B cell (primary cell): Measurements from ENCODE around the gene ITSN1. TPM values are rescaled to one million over a fixed set of nuclear protein-coding genes. Genes with fewer than 3 reads are reported as not detected.

Source experiments
- ATAC-seq: fragments of 200-7000 bp; cut with Tn5 transposase; one replicate; pipeline ENCODE4 v1.10.0; 2021; ENCODE audit warnings: low read depth, mild to moderate bottlenecking, moderate number of reproducible peaks, moderate library complexity
- CTCF ChIA-PET: fragments of 350-600 bp; sonication (Branson Sonifier 250); formaldehyde crosslinking; loops from one replicate; lab custom pipeline; 2021; ENCODE audit warnings: antibody characterized with exemption, inconsistent platforms; lab: Charles Lee
- POLR2A ChIA-PET: fragments of 350-600 bp; sonication (Branson Sonifier 250); formaldehyde crosslinking; loops from one replicate; lab custom pipeline; 2021; ENCODE audit warnings: antibody characterized with exemption; lab: Charles Lee
- DNase-seq: peaks from one replicate; pipeline ENCODE4 v3.0.0; 2013
- H2AFZ ChIP-seq: 2 replicates; pipeline ENCODE4 v1.6.1; 2012; ENCODE audit warnings: mild to moderate bottlenecking, low read depth, low read length; ENCODE audit not compliant: insufficient read depth, poor library complexity, severe bottlenecking
- H3K27ac ChIP-seq, 2 donors: 1 replicate in 1 of 2; 2 replicates in 1 of 2; pipeline ENCODE4 v1.5.1; 2012 to 2013; ENCODE audit warnings: low read length in 2 of 2, mild to moderate bottlenecking in 2 of 2, moderate library complexity in 1 of 2
- H3K27me3 ChIP-seq, 4 experiments: fragments of 200-600 bp in 1 of 4; sonication (generic) in 1 of 4; replicated peaks in 1 of 4; 1 replicate in 2 of 4; 2 replicates in 2 of 4; pipeline versions ENCODE4 v1.6.1 to v1.7.0; 2013 to 2016; ENCODE audit warnings: low read length in 3 of 4, mild to moderate bottlenecking in 2 of 4, mixed read lengths in 1 of 4, moderate library complexity in 1 of 4; ENCODE audit not compliant: insufficient read depth in 4 of 4, control insufficient read depth in 3 of 4; ENCODE audit errors: control extremely low read depth in 1 of 4
- H3K36me3 ChIP-seq, 2 experiments: replicated peaks in 1 of 2; 1 replicate in 1 of 2; 2 replicates in 1 of 2; pipeline versions ENCODE4 v1.6.1 to v1.7.1; 2013; ENCODE audit warnings: low read length in 1 of 2; ENCODE audit not compliant: insufficient read depth in 2 of 2, control insufficient read depth in 1 of 2; ENCODE audit errors: control extremely low read depth in 1 of 2, extremely low read depth in 1 of 2
- H3K4me1 ChIP-seq, 2 donors: fragments of 200-600 bp in 1 of 2; sonication (generic) in 1 of 2; 1 replicate in 1 of 2; 2 replicates in 1 of 2; pipeline versions ENCODE4 v1.5.1 to v1.6.1; 2013 to 2017; ENCODE audit warnings: low read length in 2 of 2; ENCODE audit not compliant: control insufficient read depth in 2 of 2, insufficient read depth in 2 of 2
- H3K4me2 ChIP-seq: replicated peaks from 2 replicates; pipeline ENCODE3; 2012; ENCODE audit warnings: mild to moderate bottlenecking, low read depth, low read length; ENCODE audit not compliant: poor library complexity, severe bottlenecking
- H3K4me3 ChIP-seq, 5 experiments: fragments of 200-600 bp in 1 of 5; sonication (generic) in 1 of 5; 1 replicate in 3 of 5; 2 replicates in 2 of 5; pipeline versions ENCODE4 v1.5.1 to v1.7.0; 2011 to 2016; ENCODE audit warnings: low read length in 4 of 5, mild to moderate bottlenecking in 4 of 5, low read depth in 2 of 5, control low read depth in 1 of 5, moderate library complexity in 1 of 5; ENCODE audit not compliant: insufficient read depth in 1 of 5; ENCODE audit errors: control extremely low read depth in 1 of 5, extremely low read depth in 1 of 5
- H3K79me2 ChIP-seq: fragments of 200-600 bp; sonication (generic); one replicate; pipeline ENCODE4 v1.6.0; 2016; ENCODE audit warnings: low read length; ENCODE audit not compliant: control insufficient read depth, insufficient read depth
- H3K9ac ChIP-seq: fragments of 200-600 bp; sonication (generic); 2 replicates; pipeline ENCODE4 v1.6.1; 2017; ENCODE audit warnings: mild to moderate bottlenecking, low read length, moderate library complexity
- H3K9me3 ChIP-seq, 3 donors: one replicate each; pipeline versions ENCODE4 v1.6.1 to v1.7.1; 2013; ENCODE audit warnings: low read length in 2 of 3; ENCODE audit not compliant: control insufficient read depth in 2 of 3, insufficient read depth in 1 of 3; ENCODE audit errors: control extremely low read depth in 1 of 3
- H4K20me1 ChIP-seq: 2 replicates; pipeline ENCODE4 v1.6.0; 2012; ENCODE audit warnings: mild to moderate bottlenecking, low read length; ENCODE audit not compliant: insufficient read depth, control insufficient read depth, poor library complexity, severe bottlenecking
- H3K27ac Mint-ChIP-seq: one replicate; pipeline ENCODE4 v1.8.0; 2021; ENCODE audit warnings: mixed read lengths
- H3K27me3 Mint-ChIP-seq: one replicate; pipeline ENCODE4 v1.8.0; 2021; ENCODE audit warnings: mixed read lengths
- H3K4me1 Mint-ChIP-seq: one replicate; pipeline ENCODE4 v1.8.0; 2021; ENCODE audit warnings: mixed read lengths
- H3K4me3 Mint-ChIP-seq: one replicate; pipeline ENCODE4 v1.8.0; 2021; ENCODE audit warnings: mixed read lengths
- H3K9me3 Mint-ChIP-seq: one replicate; pipeline ENCODE4 v1.8.0; 2022; ENCODE audit warnings: mixed read lengths; ENCODE audit not compliant: insufficient read depth
- CTCF ChIP-seq: fragments of 200-600 bp; IDR thresholded peaks from one replicate; pipeline ENCODE4 v1.8.0; 2022; ENCODE audit warnings: antibody characterized with exemption, mild to moderate bottlenecking
- EZH2 ChIP-seq: IDR thresholded peaks from 2 replicates; pipeline ENCODE4 v1.6.1; 2012; ENCODE audit warnings: borderline replicate concordance, low read depth, mild to moderate bottlenecking, moderate library complexity, low read length; ENCODE audit not compliant: insufficient read depth, poor library complexity, severe bottlenecking
- WGBS: methylation state at CpG from one replicate; pipeline ENCODE4 v1.1.5; 2013; ENCODE audit warnings: missing lambda C conversion rate; ENCODE audit not compliant: insufficient coverage; 5-methylcytosine and 5-hydroxymethylcytosine counted together
- intact Hi-C: fragments of 100-400 bp; cut with micrococcal nuclease; formaldehyde crosslinking; loops from one replicate; pipeline ENCODE4 v1.10.0; 2022
- polyA plus RNA-seq: library from polyadenylated mRNA; depleted of rRNA; stranded (reverse); fragments of >200 nt; gene quantifications from 2 replicates; pipeline ENCODE4 v1.2.3, GENCODE V29; 2012
- total RNA-seq, 2 donors: library from RNA; stranded (reverse); fragments of 120-200 nt in 1 of 2; gene quantifications; 1 replicate in 1 of 2; 2 replicates in 1 of 2; pipeline versions ENCODE4 v1.2.3 to v1.2.4, GENCODE V29; 2013 to 2022

ITSN1 gene
- total and polyA plus RNA-seq, 2 donors (not counting 1 experiment from before 2014, with no cell fraction given), result 0.31 to 2.4 TPM

GRCh38 chr21:33664135-33664534, 21.8 kb downstream of the ITSN1 start:
- H3K4me3 Mint-ChIP-seq, result no peak overlapping the region
- ATAC-seq, result no peak
- intact Hi-C loops, result no loop called here
- no peak overlapping the region for H3K4me2 ChIP-seq
- H2AFZ ChIP-seq, result no peak overlapping the region
- peaks cover 22% of the 10 kb centered on the region for H3K27me3 Mint-ChIP-seq
- H4K20me1 ChIP-seq, result no peaks in the 10 kb centered on the region
- H3K27ac ChIP-seq, result no peak overlapping the region
- H3K36me3 ChIP-seq, result no peaks in the 10 kb centered on the region
- H3K4me1 Mint-ChIP-seq, result no peaks in the 10 kb centered on the region
- H3K79me2 ChIP-seq, result no peaks in the 10 kb centered on the region
- no peak for TF ChIP-seq EZH2
- TF ChIP-seq CTCF, result no peak
- no peak overlapping the region for H3K4me3 ChIP-seq
- no peak overlapping the region for H3K27ac Mint-ChIP-seq
- no peaks in the 10 kb centered on the region for H3K9me3 ChIP-seq
- H3K27me3 ChIP-seq, result no peaks in the 10 kb centered on the region
- POLR2A ChIA-PET, result no interaction called here
- WGBS, result 96% methylated on average over 2 of the region's 3 CpGs
- no peaks in the 10 kb centered on the region for H3K9me3 Mint-ChIP-seq
- DNase-seq, result no peak
- CTCF ChIA-PET, result no interaction called here
- H3K9ac ChIP-seq, result no peak overlapping the region
- H3K4me1 ChIP-seq, result no peaks in the 10 kb centered on the region

- Histone ChIP-seq H3K4me1 (no peaks in the 10 kb centered on the region), H3K27ac (no peak overlapping the region), H4K20me1 (no peaks in the 10 kb centered on the region), H3K9ac (no peak overlapping the region), H3K36me3 (no peaks in the 10 kb centered on the region), H3K9me3 (no peaks in the 10 kb centered on the region), H3K79me2 (no peaks in the 10 kb centered on the region), H3K4me3 (no peak overlapping the region), H3K4me2 (no peak overlapping the region), H3K27me3 (no peaks in the 10 kb centered on the region), H2AFZ (no peak overlapping the region)
- H3K4me1 Mint-ChIP-seq, result no peaks in the 10 kb centered on the region
- CTCF ChIA-PET, result interaction anchor here (1.1 kb wide), 1 partner anchor 12 kb away, joined by 3 read pairs; no protein-coding TSS in a partner anchor
- POLR2A ChIA-PET, result no interaction called here
- intact Hi-C loops, result no loop called here
- H3K27ac Mint-ChIP-seq, result no peak overlapping the region
- DNase-seq (no peak), ATAC-seq (no peak)
- no peaks in the 10 kb centered on the region for H3K9me3 Mint-ChIP-seq
- TF ChIP-seq EZH2 (no peak), CTCF (no peak)
- peaks cover 14% of the 10 kb centered on the region for H3K27me3 Mint-ChIP-seq
- WGBS, result no CpG with 5 or more reads among the region's 2 CpGs
- no peak overlapping the region for H3K4me3 Mint-ChIP-seq
Measured at GRCh38 chr21:33666153-33666552, 23.9 kb downstream of the ITSN1 start.
